ENCODE measurements around the gene PTPRG. TPM values are rescaled to one million over a fixed set of nuclear protein-coding genes. Genes with fewer than 3 reads are reported as not detected.

Gene PTPRG
- polyA plus RNA-seq, 3 donors = not detected

- Histone ChIP-seq H3K79me2 (ENCODE audit: insufficient read depth, low read length) (no peaks in the 10 kb centered on the region), H3K4me1 (ENCODE audit: control insufficient read depth in 1 of 2, insufficient read depth in 2 of 2, low read length in 2 of 2) (no peaks in the 10 kb centered on the region), H3K9me3 (replicated peaks in 1 of 2; ENCODE audit: control insufficient read depth in 1 of 2, insufficient read depth in 1 of 2, low read length in 2 of 2) (peaks cover 2 to 6% of the 10 kb centered on the region in 2 donors), H3K4me2 (replicated peaks; ENCODE audit: extremely low read depth, low read length, poor library complexity, severe bottlenecking) (no peak overlapping the region), H3K27ac (ENCODE audit: low read depth in 1 of 2, low read length in 2 of 2) (no peak overlapping the region), H4K20me1 (ENCODE audit: insufficient read depth, low read length) (no peaks in the 10 kb centered on the region), H3K4me3 (replicated peaks in 1 of 3; ENCODE audit: low read depth in 2 of 3, low read length in 3 of 3) (no peak overlapping the region), H3K27me3 (ENCODE audit: control insufficient read depth in 2 of 2, insufficient read depth in 2 of 2, low read length in 2 of 2) (no peaks in the 10 kb centered on the region), H3K9ac (ENCODE audit: insufficient read depth, low read length, poor library complexity, severe bottlenecking) (no peak overlapping the region), H2AFZ (ENCODE audit: insufficient read depth, low read depth, low read length, poor library complexity, severe bottlenecking) (no peak overlapping the region), H3K36me3 (replicated peaks in 1 of 2; ENCODE audit: control insufficient read depth in 1 of 2, insufficient read depth in 2 of 2, low read length in 2 of 2) (no peaks in the 10 kb centered on the region)
- Mint-ChIP-seq H3K27ac (no peak overlapping the region), H3K27me3 (ENCODE audit: low read depth in 3 of 3) (no peaks in the 10 kb centered on the region), H3K36me3 (no peaks in the 10 kb centered on the region), H3K4me3 (no peak overlapping the region), H3K4me1 (no peaks in the 10 kb centered on the region), H3K9me3 (peaks cover 0 to 14% (median 5%) of the 10 kb centered on the region in 7 donors)
- intact Hi-C loops (cut with micrococcal nuclease) = no loop called here
- TF ChIP-seq CTCF (IDR thresholded peaks at IDR 0.05) = no peak
- no peak for DNase-seq
- WGBS (ENCODE audit: insufficient coverage) = 83% methylated on average over 4 of the region's 7 CpGs
These were observed 88.9 kb downstream of the PTPRG start for GRCh38 chr3:61650276-61650675.

GRCh38 chr3:61650719-61651410, 89.5 kb downstream of the PTPRG start:
- no peak overlapping the region for H3K4me2 ChIP-seq (replicated peaks; ENCODE audit: extremely low read depth, low read length, poor library complexity, severe bottlenecking)
- WGBS (ENCODE audit: insufficient coverage) = no CpG with 5 or more reads among the region's 4 CpGs
- no peak for DNase-seq
- H4K20me1 ChIP-seq (ENCODE audit: insufficient read depth, low read length) = no peaks in the 10 kb centered on the region
- no peaks in the 10 kb centered on the region for H3K36me3 ChIP-seq (replicated peaks in 1 of 2; ENCODE audit: control insufficient read depth in 1 of 2, insufficient read depth in 2 of 2, low read length in 2 of 2)
- peaks cover 0 to 14% (median 3%) of the 10 kb centered on the region in 7 donors for H3K9me3 Mint-ChIP-seq
- H3K79me2 ChIP-seq (ENCODE audit: insufficient read depth, low read length) = no peaks in the 10 kb centered on the region
- H3K4me3 Mint-ChIP-seq = no peak overlapping the region
- no peaks in the 10 kb centered on the region for H3K27me3 ChIP-seq (ENCODE audit: control insufficient read depth in 2 of 2, insufficient read depth in 2 of 2, low read length in 2 of 2)
- no peak overlapping the region for H3K9ac ChIP-seq (ENCODE audit: insufficient read depth, low read length, poor library complexity, severe bottlenecking)
- H3K4me1 Mint-ChIP-seq = no peaks in the 10 kb centered on the region
- H3K36me3 Mint-ChIP-seq = no peaks in the 10 kb centered on the region
- no peak overlapping the region for H3K27ac Mint-ChIP-seq
- H3K4me1 ChIP-seq (ENCODE audit: control insufficient read depth in 1 of 2, insufficient read depth in 2 of 2, low read length in 2 of 2) = no peaks in the 10 kb centered on the region
- no peak overlapping the region for H3K27ac ChIP-seq (ENCODE audit: low read depth in 1 of 2, low read length in 2 of 2)
- H3K27me3 Mint-ChIP-seq (ENCODE audit: low read depth in 3 of 3) = no peaks in the 10 kb centered on the region
- TF ChIP-seq CTCF (IDR thresholded peaks at IDR 0.05) = no peak
- H2AFZ ChIP-seq (ENCODE audit: insufficient read depth, low read depth, low read length, poor library complexity, severe bottlenecking) = no peak overlapping the region
- intact Hi-C loops (cut with micrococcal nuclease) = no loop called here
- H3K9me3 ChIP-seq (replicated peaks in 1 of 2; ENCODE audit: control insufficient read depth in 1 of 2, insufficient read depth in 1 of 2, low read length in 2 of 2) = peaks cover 0 to 7% of the 10 kb centered on the region in 2 donors
- no peak overlapping the region for H3K4me3 ChIP-seq (replicated peaks in 1 of 3; ENCODE audit: low read depth in 2 of 3, low read length in 3 of 3)
